PC-9 (cell line): Measurements from ENCODE around the gene CCDC80.

Experiments used
- CTCF ChIP-seq: fragments of 200-600 bp; sonication (generic); conservative IDR thresholded peaks from 2 replicates; pipeline ENCODE4 v1.6.1; 2017; ENCODE audit warnings: mixed run types, antibody characterized with exemption, mild to moderate bottlenecking, moderate library complexity
- EZH2 ChIP-seq: fragments of 200-600 bp; sonication (generic); IDR thresholded peaks from 2 replicates; pipeline ENCODE4 v1.8.0; 2017; ENCODE audit warnings: antibody characterized with exemption, low read depth

- TF ChIP-seq CTCF (no peak), EZH2 (no peak)
These were observed 6.0 kb downstream of the CCDC80 start for GRCh38 chr3:112634786-112635541.
